Fibroblast of gingiva (primary cell): ENCODE data around the gene SIK3.
"Not testable (repeated sequence)": the region's sequence is repeated elsewhere in the genome, so short reads cannot be mapped to it uniquely, and the experiment has no call there.

ENCODE experiments used
- DNase-seq: peaks from one replicate; pipeline ENCODE4 v3.0.0-alpha.2; 2011; ENCODE audit warnings: low read depth

SIK3 gene

GRCh38 chr11:117045956-117046355, 52.3 kb downstream of the SIK3 start:
- peak; percentile 93 for DNase-seq

- DNase-seq: peak; percentile 83
These were observed 53.0 kb downstream of the SIK3 start for GRCh38 chr11:117045196-117045595.

GRCh38 chr11:117044287-117045035, 53.8 kb downstream of the SIK3 start:
- no peak for DNase-seq

GRCh38 chr11:117042689-117043088, 55.5 kb downstream of the SIK3 start:
- DNase-seq: no peak

- DNase-seq: no peak
These were observed 58.3 kb downstream of the SIK3 start for GRCh38 chr11:117039900-117040299.

- DNase-seq: no peak
These were observed 59.0 kb downstream of the SIK3 start for GRCh38 chr11:117039270-117039669.

- no peak for DNase-seq
These were observed 60.3 kb downstream of the SIK3 start for GRCh38 chr11:117037975-117038350.

- DNase-seq: no peak
These were observed 60.8 kb downstream of the SIK3 start for GRCh38 chr11:117037279-117037974.

- no peak for DNase-seq
These were observed 63.3 kb downstream of the SIK3 start for GRCh38 chr11:117034901-117035300.

- DNase-seq: peak; percentile 83
These were observed 71.5 kb downstream of the SIK3 start for GRCh38 chr11:117026593-117027330.

GRCh38 chr11:117023707-117024106, 74.5 kb downstream of the SIK3 start:
- DNase-seq: not testable (repeated sequence)

GRCh38 chr11:117023178-117023577, 75.0 kb downstream of the SIK3 start:
- DNase-seq: no peak

- DNase-seq: no peak
These were observed 75.7 kb downstream of the SIK3 start for GRCh38 chr11:117022526-117022925.

- DNase-seq: no peak
These were observed 77.2 kb downstream of the SIK3 start for GRCh38 chr11:117020869-117021564.

- DNase-seq: no peak
These were observed 77.9 kb downstream of the SIK3 start for GRCh38 chr11:117020287-117020686.

GRCh38 chr11:117019871-117020270, 78.4 kb downstream of the SIK3 start:
- no peak for DNase-seq

- DNase-seq: no peak
These were observed 80.8 kb downstream of the SIK3 start for GRCh38 chr11:117017456-117017855.

- no peak for DNase-seq
These were observed 81.5 kb downstream of the SIK3 start for GRCh38 chr11:117016747-117017146.

- no peak for DNase-seq
These were observed 82.0 kb downstream of the SIK3 start for GRCh38 chr11:117016246-117016645.

GRCh38 chr11:117011541-117011898, 86.7 kb downstream of the SIK3 start:
- DNase-seq: peak; percentile 55

- peak; percentile 81 for DNase-seq
These were observed 87.3 kb downstream of the SIK3 start for GRCh38 chr11:117010808-117011540.
